ENCODE results near the gene LEP. TPM values are rescaled to one million over a fixed set of nuclear protein-coding genes. Genes with fewer than 3 reads are reported as not detected.

LEP gene
- polyA plus RNA-seq, 1 experiment: 0.05 TPM

DNA sequence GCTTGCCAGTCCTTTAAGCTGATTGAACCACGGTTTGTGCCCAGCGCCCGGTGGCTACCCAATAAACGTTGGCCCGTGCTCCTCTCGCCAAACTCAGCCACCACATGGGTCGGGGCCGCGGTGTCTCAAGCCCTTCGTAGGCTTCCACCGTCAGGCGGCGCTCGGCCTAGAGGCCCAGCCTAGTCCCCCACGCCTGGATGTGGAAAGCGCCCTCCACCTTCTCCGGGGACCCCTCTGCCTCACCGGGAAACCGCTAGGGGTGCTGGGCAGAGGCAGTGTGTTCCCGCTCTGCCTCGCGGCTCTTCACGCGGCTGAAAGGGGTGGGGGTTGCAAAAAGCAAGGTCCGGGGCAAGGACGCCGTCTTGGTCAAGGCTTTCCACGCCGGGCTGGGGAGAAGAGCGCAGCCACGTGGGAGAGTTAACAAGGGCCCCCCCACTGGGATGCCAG is 29.8 kb downstream of the LEP start:
- TF ChIP-seq, protein P1, sequence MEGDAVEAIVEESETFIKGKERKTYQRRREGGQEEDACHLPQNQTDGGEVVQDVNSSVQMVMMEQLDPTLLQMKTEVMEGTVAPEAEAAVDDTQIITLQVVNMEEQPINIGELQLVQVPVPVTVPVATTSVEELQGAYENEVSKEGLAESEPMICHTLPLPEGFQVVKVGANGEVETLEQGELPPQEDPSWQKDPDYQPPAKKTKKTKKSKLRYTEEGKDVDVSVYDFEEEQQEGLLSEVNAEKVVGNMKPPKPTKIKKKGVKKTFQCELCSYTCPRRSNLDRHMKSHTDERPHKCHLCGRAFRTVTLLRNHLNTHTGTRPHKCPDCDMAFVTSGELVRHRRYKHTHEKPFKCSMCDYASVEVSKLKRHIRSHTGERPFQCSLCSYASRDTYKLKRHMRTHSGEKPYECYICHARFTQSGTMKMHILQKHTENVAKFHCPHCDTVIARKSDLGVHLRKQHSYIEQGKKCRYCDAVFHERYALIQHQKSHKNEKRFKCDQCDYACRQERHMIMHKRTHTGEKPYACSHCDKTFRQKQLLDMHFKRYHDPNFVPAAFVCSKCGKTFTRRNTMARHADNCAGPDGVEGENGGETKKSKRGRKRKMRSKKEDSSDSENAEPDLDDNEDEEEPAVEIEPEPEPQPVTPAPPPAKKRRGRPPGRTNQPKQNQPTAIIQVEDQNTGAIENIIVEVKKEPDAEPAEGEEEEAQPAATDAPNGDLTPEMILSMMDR (IDR thresholded peaks at IDR 0.05; ENCODE audit: insufficient read depth, low read depth, low read length): peak; percentile 20; the same call in 1 of the 2 replicates
- DNase-seq (ENCODE audit: low read depth): no peak
- H3K36me3 ChIP-seq (ENCODE audit: control insufficient read depth, insufficient read depth, low read length): no peaks in the 10 kb centered on the region
- POLR2A ChIA-PET: no interaction called here
- no peak overlapping the region for H3K4me3 ChIP-seq (ENCODE audit: low read depth, low read length)
- CTCF ChIA-PET: no interaction called here
- peaks cover 30% of the 10 kb centered on the region for H3K27me3 ChIP-seq (ENCODE audit: control insufficient read depth, insufficient read depth, low read length)

DNA sequence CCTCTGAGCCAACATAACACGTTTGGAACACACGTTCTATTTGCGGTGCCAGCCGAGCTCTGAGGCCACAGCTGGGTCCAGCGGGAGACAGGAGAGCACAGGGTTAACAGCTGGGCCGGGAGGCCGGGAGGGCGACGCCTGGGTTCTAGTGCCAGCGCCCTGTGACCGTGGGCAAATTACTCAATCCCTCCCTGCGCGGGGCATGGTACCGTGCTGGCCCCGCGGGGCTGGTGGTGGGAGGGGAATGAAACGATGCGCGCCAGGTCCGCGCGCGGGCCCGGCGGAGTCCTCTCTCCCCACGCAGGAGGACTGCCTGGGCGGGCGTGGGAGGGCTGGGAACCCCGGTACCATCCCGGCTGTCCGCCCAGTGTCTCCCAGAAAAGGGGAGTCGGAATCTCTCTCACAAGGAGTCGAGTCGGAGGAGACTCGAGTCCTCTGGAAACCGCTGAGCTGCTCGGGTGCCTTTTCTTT is 30.4 kb downstream of the LEP start:
- ChIA-PET POLR2A (no interaction called here), CTCF (no interaction called here)
- peak overlapping the region; percentile 22 for H3K4me3 ChIP-seq (ENCODE audit: low read depth, low read length)
- TF ChIP-seq, protein P1 (IDR thresholded peaks at IDR 0.05; ENCODE audit: insufficient read depth, low read depth, low read length): no peak
- peaks cover 30% of the 10 kb centered on the region for H3K27me3 ChIP-seq (ENCODE audit: control insufficient read depth, insufficient read depth, low read length)
- DNase-seq (ENCODE audit: low read depth): no peak
- H3K36me3 ChIP-seq (ENCODE audit: control insufficient read depth, insufficient read depth, low read length): no peaks in the 10 kb centered on the region

DNA sequence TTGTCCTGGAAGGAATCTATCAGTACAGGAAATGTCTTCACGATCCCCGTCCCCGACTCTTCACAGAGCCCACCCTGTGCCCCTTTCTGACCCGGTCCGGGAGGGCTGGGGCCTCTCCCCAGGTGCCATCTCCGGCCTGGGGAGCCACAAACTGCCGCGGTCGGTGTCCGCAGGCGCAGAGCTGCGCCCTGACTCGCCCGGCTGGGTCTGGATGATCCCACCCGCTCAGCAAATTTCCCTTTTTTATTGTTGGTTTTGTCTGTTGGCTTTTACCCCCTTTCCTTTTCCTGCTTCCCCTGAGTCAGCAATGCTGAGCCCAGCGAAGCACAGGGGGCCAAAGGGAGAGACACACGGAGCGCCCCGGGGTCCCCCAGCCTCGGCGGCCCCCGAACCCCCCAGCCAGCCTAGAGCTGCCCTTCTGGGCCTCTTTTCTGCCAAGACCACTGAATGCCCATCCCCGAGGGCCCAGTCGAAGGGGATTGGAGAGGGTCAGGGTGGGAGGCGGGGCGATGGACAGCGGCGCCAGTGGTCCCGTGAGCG is 30.9 kb downstream of the LEP start:
- TF ChIP-seq, protein P1 (IDR thresholded peaks at IDR 0.05; ENCODE audit: insufficient read depth, low read depth, low read length): no peak
- ChIA-PET POLR2A (no interaction called here), CTCF (no interaction called here)
- H3K27me3 ChIP-seq (ENCODE audit: control insufficient read depth, insufficient read depth, low read length): peaks cover 30% of the 10 kb centered on the region
- H3K4me3 ChIP-seq (ENCODE audit: low read depth, low read length): no peak overlapping the region; the same call in 1 of the 2 replicates
- no peaks in the 10 kb centered on the region for H3K36me3 ChIP-seq (ENCODE audit: control insufficient read depth, insufficient read depth, low read length)
- no peak for DNase-seq (ENCODE audit: low read depth)

DNA sequence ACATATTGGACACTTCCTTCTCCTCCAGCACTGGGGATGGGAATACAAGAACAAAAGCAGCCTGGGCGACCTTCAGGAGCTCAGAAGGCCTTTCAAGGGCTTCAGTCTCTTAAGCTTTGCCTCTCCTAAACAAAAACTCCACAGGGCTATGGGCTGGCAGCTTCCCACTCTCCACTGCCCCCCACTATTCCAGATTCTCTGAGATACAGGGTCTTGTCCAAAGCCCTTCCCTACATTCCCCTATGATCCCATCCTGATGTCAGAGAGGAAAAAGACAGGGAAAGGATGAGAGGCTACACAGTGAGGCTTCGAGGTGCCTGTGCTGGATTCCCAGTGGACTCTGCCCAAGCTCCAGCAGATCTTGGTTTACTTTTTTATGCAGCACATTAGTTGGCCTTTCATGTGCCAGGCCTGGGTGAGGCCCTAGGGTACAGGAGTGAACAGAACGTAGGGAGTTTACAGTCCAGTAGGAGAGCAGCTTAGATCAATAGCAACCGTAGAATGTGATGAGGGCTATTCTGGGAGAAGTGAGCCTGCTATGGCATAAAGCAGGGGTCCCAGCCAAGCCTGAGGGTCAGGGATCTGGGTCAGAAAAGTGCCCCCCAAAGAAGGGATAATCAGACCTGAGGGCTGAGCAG is 33.3 kb downstream of the LEP start:
- DNase-seq (ENCODE audit: low read depth): no peak
- Histone ChIP-seq H3K36me3 (ENCODE audit: control insufficient read depth, insufficient read depth, low read length) (no peaks in the 10 kb centered on the region), H3K4me3 (ENCODE audit: low read depth, low read length) (no peak overlapping the region), H3K27me3 (ENCODE audit: control insufficient read depth, insufficient read depth, low read length) (peaks cover 29% of the 10 kb centered on the region)
- ChIA-PET CTCF (no interaction called here), POLR2A (no interaction called here)
- TF ChIP-seq, protein P1 (IDR thresholded peaks at IDR 0.05; ENCODE audit: insufficient read depth, low read depth, low read length): no peak

DNA sequence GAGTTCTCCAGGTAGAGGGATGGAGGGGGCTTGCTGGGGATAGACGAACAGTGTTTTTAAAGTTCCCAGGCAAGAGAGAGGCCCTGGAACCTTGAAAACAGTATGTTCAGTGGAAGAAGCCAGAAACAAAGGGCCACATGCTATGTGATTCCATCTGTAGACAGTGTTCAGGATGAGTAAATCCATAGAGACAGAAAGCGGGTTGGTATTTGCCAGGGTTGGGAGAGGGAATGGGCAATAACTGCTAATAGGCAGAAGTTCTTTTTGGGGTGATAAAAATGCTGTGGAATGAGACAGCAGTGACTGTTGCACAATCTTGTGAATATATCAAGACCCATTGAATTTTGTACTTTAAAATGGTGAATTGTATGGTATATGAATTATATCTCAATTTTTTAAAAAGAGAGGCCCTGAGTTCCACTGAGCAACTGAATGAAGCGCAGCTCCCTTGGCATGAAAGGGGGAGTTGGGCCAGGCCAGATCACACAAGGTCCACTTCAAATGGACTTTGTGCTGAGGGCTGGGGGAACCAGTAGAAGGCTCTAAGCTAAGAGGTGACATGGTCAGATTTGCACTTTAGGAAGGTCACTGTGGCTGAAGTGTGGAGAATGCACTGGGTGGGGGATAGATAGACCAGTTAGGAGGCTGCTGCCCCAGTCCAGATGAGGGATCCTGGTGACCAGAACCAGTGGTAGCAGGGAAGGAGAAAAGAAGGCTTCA is 34.0 kb downstream of the LEP start:
- no peaks in the 10 kb centered on the region for H3K36me3 ChIP-seq (ENCODE audit: control insufficient read depth, insufficient read depth, low read length)
- no peak for DNase-seq (ENCODE audit: low read depth)
- CTCF ChIA-PET: interaction anchor here (1.3 kb wide), 1 partner anchor 8 kb away, joined by 4 read pairs; no protein-coding TSS in a partner anchor
- POLR2A ChIA-PET: no interaction called here
- TF ChIP-seq, protein P1 (IDR thresholded peaks at IDR 0.05; ENCODE audit: insufficient read depth, low read depth, low read length): no peak
- no peak overlapping the region for H3K4me3 ChIP-seq (ENCODE audit: low read depth, low read length)
- H3K27me3 ChIP-seq (ENCODE audit: control insufficient read depth, insufficient read depth, low read length): peaks cover 28% of the 10 kb centered on the region
